NOMO-1 treated with DMSO at 0.1 percent for 48 hours (cell line): ENCODE results near the gene SLC6A19.

Experiments used
- DNase-seq: peaks from one replicate; lab custom pipeline; 2025; ENCODE audit not compliant: unreplicated experiment; lab: John Stamatoyannopoulos, UW

Gene SLC6A19

GRCh38 chr5:1208221-1208742 is 6.9 kb downstream of the SLC6A19 start:
- DNase-seq = no peak

DNA sequence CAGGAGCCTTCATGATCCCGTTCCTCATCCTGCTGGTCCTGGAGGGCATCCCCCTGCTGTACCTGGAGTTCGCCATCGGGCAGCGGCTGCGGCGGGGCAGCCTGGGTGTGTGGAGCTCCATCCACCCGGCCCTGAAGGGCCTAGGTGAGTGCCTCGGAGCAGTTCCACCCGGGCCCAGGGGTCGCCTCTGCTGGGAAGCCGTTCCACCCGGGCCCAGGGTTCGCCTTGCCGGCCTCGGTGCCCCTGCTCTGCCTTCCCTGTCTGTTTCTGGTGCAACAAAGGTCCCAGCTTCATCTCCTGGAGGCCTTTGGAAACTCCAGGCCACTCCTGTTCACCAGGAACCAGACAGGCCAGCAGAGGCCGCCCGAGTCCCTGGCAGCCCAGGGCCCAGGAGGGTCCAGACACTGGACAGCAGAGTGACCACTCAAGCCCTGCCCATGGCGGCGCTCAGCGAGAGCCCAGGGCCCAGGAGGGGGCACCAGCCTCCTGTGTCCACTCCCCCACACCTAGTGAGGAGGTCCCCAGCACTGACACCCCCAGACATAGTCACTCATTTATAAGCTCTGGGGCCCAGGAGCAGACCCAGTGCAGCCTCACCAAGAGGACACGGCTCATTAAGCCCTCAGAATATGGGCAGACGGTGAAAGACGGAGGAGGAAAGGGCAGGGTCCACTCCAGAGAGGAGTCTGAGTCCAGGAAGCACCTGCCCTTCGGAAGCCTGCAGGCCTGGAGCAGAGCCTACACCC is 7.5 kb downstream of the SLC6A19 start:
- no peak for DNase-seq

GRCh38 chr5:1209489-1209852 is 8.1 kb downstream of the SLC6A19 start:
- no peak for DNase-seq

DNA sequence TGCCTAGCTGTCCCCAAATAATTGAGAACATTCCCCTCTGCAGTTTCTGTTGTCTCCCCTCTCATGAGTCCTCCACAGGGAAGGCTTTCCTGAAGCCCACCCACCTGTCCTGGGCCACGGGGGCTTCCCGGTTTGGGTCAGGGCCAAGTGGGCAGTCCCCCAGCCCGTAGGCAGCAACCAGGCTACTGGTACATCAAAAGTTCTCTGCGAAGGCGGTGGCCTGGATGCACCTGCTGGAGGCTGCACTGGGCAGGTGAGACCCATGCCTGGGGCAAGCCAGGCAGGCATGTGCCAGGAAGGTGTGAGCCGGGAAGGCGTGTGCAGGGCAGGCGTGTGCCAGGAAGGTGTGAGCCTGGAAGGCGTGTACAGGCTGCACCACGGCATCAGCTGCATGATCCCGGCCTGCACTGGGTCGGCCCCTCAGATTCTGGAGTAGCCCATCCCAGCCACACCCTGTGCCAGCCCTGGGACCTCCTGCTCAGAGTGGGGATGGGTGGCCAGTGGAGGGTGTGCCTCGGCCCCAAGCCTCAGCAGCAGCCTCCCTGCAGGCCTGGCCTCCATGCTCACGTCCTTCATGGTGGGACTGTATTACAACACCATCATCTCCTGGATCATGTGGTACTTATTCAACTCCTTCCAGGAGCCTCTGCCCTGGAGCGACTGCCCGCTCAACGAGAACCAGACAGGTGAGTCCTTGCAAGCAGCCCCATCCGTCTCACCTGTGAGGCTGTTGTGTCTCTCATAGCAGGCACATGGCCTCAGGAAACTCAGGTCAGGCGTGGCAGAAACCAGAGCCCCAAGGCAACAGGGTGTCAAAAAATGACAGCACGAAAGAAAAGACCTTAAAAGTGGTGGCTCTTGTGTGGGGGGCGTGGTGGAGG is 8.7 kb downstream of the SLC6A19 start:
- no peak for DNase-seq

DNA sequence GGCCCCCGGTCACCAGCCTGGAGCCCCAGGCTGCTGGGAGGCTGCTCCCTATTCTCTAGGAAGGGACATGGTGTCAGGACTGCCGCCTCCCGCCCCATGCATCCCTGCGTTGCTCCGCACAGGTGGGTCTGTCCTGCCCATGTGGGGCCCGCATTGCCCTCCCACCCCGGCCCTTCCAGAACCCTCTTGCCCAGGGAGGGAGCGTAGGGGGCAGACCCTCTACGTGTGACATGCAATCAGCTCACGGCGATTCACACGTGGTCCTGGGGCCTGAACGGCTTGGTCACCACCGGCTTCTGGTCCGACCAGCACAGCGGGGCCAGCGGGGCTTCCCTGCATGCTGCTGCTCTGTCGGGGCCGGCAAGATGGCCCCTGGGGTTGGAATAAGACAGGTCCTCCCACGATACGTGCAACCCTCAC is 9.4 kb downstream of the SLC6A19 start:
- DNase-seq = no peak

GRCh38 chr5:1211701-1212100 is 10.3 kb downstream of the SLC6A19 start:
- DNase-seq = no peak

DNA sequence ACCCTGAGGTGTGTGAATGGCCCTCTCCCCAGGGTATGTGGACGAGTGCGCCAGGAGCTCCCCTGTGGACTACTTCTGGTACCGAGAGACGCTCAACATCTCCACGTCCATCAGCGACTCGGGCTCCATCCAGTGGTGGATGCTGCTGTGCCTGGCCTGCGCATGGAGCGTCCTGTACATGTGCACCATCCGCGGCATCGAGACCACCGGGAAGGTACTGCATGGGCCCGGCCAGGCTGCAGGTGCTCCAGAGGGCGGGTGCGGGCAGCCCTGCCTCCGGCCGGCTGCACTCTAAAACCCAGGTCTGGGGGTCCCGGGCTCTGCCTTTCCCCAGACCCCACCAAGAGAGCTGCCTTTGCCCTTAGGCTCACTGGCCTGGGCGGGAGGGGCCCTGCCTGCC is 10.9 kb downstream of the SLC6A19 start:
- no peak for DNase-seq

DNA sequence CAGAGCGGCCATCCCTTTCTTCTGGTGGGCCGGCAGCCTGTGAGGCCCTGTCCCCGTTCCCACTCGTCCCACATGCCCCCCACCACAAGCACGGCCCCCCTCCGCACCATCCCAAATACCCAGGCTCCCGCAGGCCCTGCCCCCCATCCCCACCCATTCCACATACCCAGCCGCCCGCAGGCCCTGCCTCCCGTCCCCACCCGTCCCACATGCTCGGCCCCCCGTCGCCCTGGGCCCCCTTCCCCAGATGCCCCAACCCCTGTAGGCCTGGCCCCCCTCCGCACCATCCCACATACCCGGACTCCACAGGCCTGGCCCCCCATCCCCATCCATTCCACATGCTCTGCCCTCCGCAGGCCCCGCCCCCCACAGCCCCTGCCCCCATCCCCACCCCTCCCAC is 11.5 kb downstream of the SLC6A19 start:
- no peak for DNase-seq

- no peak for DNase-seq
Observed at GRCh38 chr5:1213508-1214162, 12.2 kb downstream of the SLC6A19 start.

GRCh38 chr5:1214163-1214935 is 13.0 kb downstream of the SLC6A19 start:
- no peak for DNase-seq

GRCh38 chr5:1214936-1215220 is 13.5 kb downstream of the SLC6A19 start:
- no peak for DNase-seq

GRCh38 chr5:1215320-1216096 is 14.1 kb downstream of the SLC6A19 start:
- DNase-seq = no peak

DNA sequence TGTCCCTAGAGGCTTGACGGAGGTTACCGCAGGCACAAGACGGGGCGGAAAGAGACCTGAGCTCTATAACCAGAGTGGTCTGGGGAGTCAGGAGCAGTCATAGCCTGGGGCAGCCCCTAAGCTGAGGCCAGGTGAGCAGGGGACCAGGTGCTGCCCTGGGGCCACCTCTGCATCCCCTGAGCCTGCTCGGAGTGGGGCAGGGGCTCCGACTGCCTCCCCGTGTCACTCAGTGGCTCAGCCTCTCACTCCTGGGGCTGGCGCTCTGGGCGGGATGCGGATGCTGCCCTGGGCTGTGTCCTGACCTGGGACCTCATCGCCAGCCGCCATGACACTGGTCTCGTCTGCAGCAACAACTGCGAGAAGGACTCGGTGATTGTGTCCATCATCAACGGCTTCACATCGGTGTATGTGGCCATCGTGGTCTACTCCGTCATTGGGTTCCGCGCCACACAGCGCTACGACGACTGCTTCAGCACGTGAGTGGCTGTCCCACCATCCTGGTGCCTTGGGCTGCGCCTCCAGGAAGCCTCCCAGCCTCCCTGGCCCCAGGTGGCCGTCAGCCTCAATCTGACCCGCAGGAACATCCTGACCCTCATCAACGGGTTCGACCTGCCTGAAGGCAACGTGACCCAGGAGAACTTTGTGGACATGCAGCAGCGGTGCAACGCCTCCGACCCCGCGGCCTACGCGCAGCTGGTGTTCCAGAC is 15.0 kb downstream of the SLC6A19 start:
- DNase-seq = no peak

GRCh38 chr5:1216918-1217295 is 15.5 kb downstream of the SLC6A19 start:
- DNase-seq = no peak

DNA sequence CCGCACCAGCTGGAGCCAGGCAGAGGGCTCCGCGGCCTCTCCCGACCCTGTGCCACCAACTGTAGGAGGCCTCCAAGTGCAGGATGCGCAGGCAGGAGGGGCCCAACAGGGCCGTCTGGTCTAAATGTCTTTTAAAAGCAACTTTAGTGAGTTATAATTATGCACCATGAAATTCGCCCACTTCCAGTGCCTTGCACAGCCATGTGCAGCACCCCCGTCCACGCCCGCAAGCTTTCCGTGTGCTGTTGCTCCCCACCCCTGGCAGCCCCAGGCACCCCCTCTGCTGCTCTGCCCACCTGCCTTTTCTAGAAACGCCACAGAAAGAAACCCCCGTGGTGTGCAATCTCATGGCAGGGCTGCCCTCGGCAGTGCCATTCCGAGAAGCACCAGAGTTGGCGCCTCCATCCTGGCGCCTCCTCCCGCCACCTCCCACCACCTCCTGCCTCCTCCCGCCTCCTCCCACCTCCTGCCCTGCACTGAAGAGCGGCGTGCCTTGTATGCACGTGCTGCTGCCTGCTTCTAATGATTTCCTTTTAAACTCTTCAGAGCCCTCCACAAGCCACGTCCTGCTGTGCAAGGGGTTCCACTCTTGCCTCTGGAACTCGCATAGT is 16.3 kb downstream of the SLC6A19 start:
- no peak for DNase-seq

DNA sequence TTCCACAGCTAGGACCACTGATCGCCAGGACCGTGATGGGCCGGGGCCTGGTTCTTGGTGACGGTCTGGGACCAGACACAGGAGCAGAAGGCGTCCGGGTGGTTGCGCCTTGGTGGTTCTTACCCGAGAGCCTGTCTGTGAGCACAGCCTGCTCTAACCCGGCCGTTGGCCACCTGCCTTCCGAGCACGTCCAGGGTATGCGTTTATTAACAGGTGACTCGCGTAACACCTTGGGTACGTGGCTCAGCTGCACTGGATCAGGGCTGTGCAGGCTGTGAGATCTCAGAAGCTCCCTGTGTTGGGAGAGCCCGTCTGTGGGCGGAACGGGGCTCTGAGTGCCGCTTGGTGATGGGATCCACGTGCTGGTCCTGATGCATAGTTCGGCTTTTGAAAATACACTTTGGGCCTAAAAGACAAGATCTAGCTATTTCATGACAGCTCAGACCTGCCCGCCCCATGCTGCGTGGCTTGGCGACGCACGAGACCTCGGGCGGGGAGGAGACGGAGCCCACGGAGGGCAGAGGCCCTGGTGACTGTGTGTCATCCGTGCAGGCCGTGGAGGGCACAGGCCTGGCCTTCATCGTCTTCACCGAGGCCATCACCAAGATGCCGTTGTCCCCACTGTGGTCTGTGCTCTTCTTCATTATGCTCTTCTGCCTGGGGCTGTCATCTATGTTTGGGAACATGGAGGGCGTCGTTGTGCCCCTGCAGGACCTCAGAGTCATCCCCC is 17.1 kb downstream of the SLC6A19 start:
- no peak for DNase-seq

GRCh38 chr5:1219098-1219767 is 17.8 kb downstream of the SLC6A19 start:
- no peak for DNase-seq

GRCh38 chr5:1219768-1220100 is 18.3 kb downstream of the SLC6A19 start:
- DNase-seq = no peak
